ENCODE data around the gene MTFMT.
"Not testable (repeated sequence)": the region's sequence is repeated elsewhere in the genome, so short reads cannot be mapped to it uniquely, and the experiment has no call there.

MTFMT gene

GRCh38 chr15:65028921-65029735 lies at the start of gene MTFMT:
MTFMT (minus strand) TSS chr15:65029639; CDS start chr15:65029613, 26 bp downstream.
- peak; percentile 79 to 97 (median 86) for DNase-seq (ENCODE audit: low read depth in 3 of 3, low spot score in 1 of 3)

- peak in 1 of 3 donors; percentile 39 for DNase-seq (ENCODE audit: low read depth in 3 of 3, low spot score in 1 of 3)
Measured at GRCh38 chr15:65077981-65078352, 48.5 kb upstream of the MTFMT start.

- DNase-seq (ENCODE audit: low read depth in 3 of 3, low spot score in 1 of 3), result no peak
Measured at GRCh38 chr15:65077291-65077980, 48.0 kb upstream of the MTFMT start.

GRCh38 chr15:65076486-65077290 lies 47.2 kb upstream of the MTFMT start, which contains the start of gene KBTBD13:
KBTBD13 (plus strand) TSS chr15:65076746; CDS start chr15:65076816, 70 bp downstream.
- no peak for DNase-seq (ENCODE audit: low read depth in 3 of 3, low spot score in 1 of 3)

- not testable (repeated sequence) for DNase-seq (ENCODE audit: low read depth in 3 of 3, low spot score in 1 of 3)
Measured at GRCh38 chr15:65075607-65076395, 46.4 kb upstream of the MTFMT start.

GRCh38 chr15:65074946-65075345 lies 45.5 kb upstream of the MTFMT start:
- not testable (repeated sequence) for DNase-seq (ENCODE audit: low read depth in 3 of 3, low spot score in 1 of 3)

- no peak for DNase-seq (ENCODE audit: low read depth in 3 of 3, low spot score in 1 of 3)
Measured at GRCh38 chr15:65072617-65073016, 43.2 kb upstream of the MTFMT start.

- DNase-seq (ENCODE audit: low read depth in 3 of 3, low spot score in 1 of 3), result no peak
Measured at GRCh38 chr15:65072027-65072426, 42.6 kb upstream of the MTFMT start.

GRCh38 chr15:65071381-65071811 lies 42.0 kb upstream of the MTFMT start:
- no peak for DNase-seq (ENCODE audit: low read depth in 3 of 3, low spot score in 1 of 3)

GRCh38 chr15:65069779-65070546 lies 40.5 kb upstream of the MTFMT start:
- no peak for DNase-seq (ENCODE audit: low read depth in 3 of 3, low spot score in 1 of 3)

- no peak for DNase-seq (ENCODE audit: low read depth in 3 of 3, low spot score in 1 of 3)
Measured at GRCh38 chr15:65069179-65069578, 39.7 kb upstream of the MTFMT start.

GRCh38 chr15:65068403-65068788 lies 39.0 kb upstream of the MTFMT start:
- no peak for DNase-seq (ENCODE audit: low read depth in 3 of 3, low spot score in 1 of 3)

- no peak for DNase-seq (ENCODE audit: low read depth in 3 of 3, low spot score in 1 of 3)
Measured at GRCh38 chr15:65067645-65068402, 38.4 kb upstream of the MTFMT start, which contains the start of gene RASL12. RASL12 (minus strand) TSS chr15:65067991; CDS start chr15:65067835, 156 bp downstream.

GRCh38 chr15:65067317-65067644 lies 37.8 kb upstream of the MTFMT start:
- DNase-seq (ENCODE audit: low read depth in 3 of 3, low spot score in 1 of 3), result no peak

GRCh38 chr15:65066635-65067316 lies 37.3 kb upstream of the MTFMT start:
- no peak for DNase-seq (ENCODE audit: low read depth in 3 of 3, low spot score in 1 of 3)

- no peak for DNase-seq (ENCODE audit: low read depth in 3 of 3, low spot score in 1 of 3)
Measured at GRCh38 chr15:65066001-65066634, 36.7 kb upstream of the MTFMT start.

- no peak for DNase-seq (ENCODE audit: low read depth in 3 of 3, low spot score in 1 of 3)
Measured at GRCh38 chr15:65062726-65063125, 33.3 kb upstream of the MTFMT start.

- DNase-seq (ENCODE audit: low read depth in 3 of 3, low spot score in 1 of 3), result no peak
Measured at GRCh38 chr15:65062061-65062460, 32.6 kb upstream of the MTFMT start.

Data from stimulated activated CD4-positive, alpha-beta T cell treated with anti-CD3 and anti-CD28 coated beads, TNF-alpha, amount 100 ng/mL, for 1 hour (primary cell).